ENCODE data around the gene CADPS. TPM values are rescaled to one million over a fixed set of nuclear protein-coding genes. Genes with fewer than 3 reads are reported as not detected.

The CADPS gene
- total and polyA plus RNA-seq, 9 of the 15 experiments (the other 6 are each of a cell fraction or from before 2014, with no cell fraction given) = not detected

- Histone ChIP-seq H3K9ac (ENCODE audit: insufficient read depth in 1 of 2, low read depth in 2 of 2, low read length in 2 of 2) (no peak overlapping the region), H3K27ac (ENCODE audit: extremely low read depth, low read depth, low read length) (no peak overlapping the region), H3K36me3 (ENCODE audit: control insufficient read depth, insufficient read depth, low read length) (no peaks in the 10 kb centered on the region), H3K9me3 (replicated peaks; ENCODE audit: control insufficient read depth, insufficient read depth, low read depth, low read length) (no peaks in the 10 kb centered on the region), H2AFZ (ENCODE audit: low read depth, low read length) (no peak overlapping the region), H3K27me3 (ENCODE audit: control insufficient read depth in 2 of 2, insufficient read depth in 2 of 2, low read length in 2 of 2) (no peaks in the 10 kb centered on the region; a peak in 1 of 5 replicates), H3K4me1 (replicated peaks in 1 of 2; ENCODE audit: control insufficient read depth in 2 of 2, insufficient read depth in 2 of 2, low read length in 2 of 2) (peaks cover 0 to 8% of the 10 kb centered on the region in 2 experiments; a peak in 2 of 5 replicates), H3K9me1 (ENCODE audit: control insufficient read depth, insufficient read depth, low read length) (no peaks in the 10 kb centered on the region), H3K4me2 (ENCODE audit: insufficient read depth, low read length) (no peak overlapping the region), H3K4me3 (no peak overlapping the region), H4K20me1 (replicated peaks; ENCODE audit: control insufficient read depth, insufficient read depth, low read length) (no peaks in the 10 kb centered on the region), H3K79me2 (ENCODE audit: control insufficient read depth, insufficient read depth, low read length) (no peaks in the 10 kb centered on the region)
- POLR2A ChIA-PET = no interaction called here
- CTCF ChIA-PET (ENCODE audit: low intra/inter-chr PET ratio) = no interaction called here
- in situ Hi-C loops (cut with MboI) (no loop called here), intact Hi-C loops (cut with micrococcal nuclease) (no loop called here)
- DNase-seq (ENCODE audit: extremely low read depth in 1 of 4, low spot score in 3 of 4) = no peak
- ATAC-seq = no peak
- no peak for FAIRE-seq
- TF ChIP-seq ZBTB11 (CRISPR knock-in tag; IDR thresholded peaks at IDR 0.05) (0 out of 6 replicates have a peak, but pooled peaks of 1 of the 3 experiments have one; percentile 37), POLR2A (conservative IDR thresholded peaks at IDR 0.05) (no peak), PATZ1 (CRISPR knock-in tag; IDR thresholded peaks at IDR 0.05; ENCODE audit: borderline replicate concordance) (no peak)
- BruUV-seq (replicated peaks) = no TSS peak
- WGBS (ENCODE audit: insufficient coverage, low coverage, missing lambda C conversion rate) = 20% methylated on average over 1 of the region's 1 CpG
Observed at GRCh38 chr3:62872318-62872717, 2.9 kb downstream of the CADPS start.

All from K562 (cell line).